ENCODE data around the gene QKI. TPM values are rescaled to one million over a fixed set of nuclear protein-coding genes. Genes with fewer than 3 reads are reported as not detected.
"Not testable (repeated sequence)": the region's sequence is repeated elsewhere in the genome, so short reads cannot be mapped to it uniquely, and the experiment has no call there.

QKI gene
- total and polyA plus RNA-seq, 2 donors (not counting 3 experiments of a cell fraction or from before 2014, with no cell fraction given), result 178 to 232 TPM

DNA sequence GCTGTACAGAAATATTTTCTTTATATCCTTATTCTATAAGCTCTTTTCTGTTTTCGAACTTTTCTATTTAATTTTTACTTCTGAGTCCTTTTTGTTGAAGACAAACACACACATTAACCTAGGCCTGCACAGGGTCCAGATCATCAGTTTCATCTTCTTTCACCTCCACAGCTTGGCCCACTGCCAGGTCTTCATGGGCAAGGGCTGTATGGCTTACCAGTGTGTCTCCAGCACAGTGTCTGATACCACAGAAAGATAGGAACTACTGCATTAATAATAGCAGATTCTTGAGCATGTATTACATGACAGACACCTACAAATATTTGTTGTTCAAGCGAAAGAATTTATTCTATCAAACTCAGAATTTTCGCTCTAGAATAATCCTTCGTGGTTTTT, 24.4 kb downstream of the QKI start:
- no peaks in the 10 kb centered on the region for H3K9me1 ChIP-seq (replicated peaks; ENCODE audit: control insufficient read depth, extremely low read depth, insufficient read depth, low read length)
- TF ChIP-seq, protein P1, sequence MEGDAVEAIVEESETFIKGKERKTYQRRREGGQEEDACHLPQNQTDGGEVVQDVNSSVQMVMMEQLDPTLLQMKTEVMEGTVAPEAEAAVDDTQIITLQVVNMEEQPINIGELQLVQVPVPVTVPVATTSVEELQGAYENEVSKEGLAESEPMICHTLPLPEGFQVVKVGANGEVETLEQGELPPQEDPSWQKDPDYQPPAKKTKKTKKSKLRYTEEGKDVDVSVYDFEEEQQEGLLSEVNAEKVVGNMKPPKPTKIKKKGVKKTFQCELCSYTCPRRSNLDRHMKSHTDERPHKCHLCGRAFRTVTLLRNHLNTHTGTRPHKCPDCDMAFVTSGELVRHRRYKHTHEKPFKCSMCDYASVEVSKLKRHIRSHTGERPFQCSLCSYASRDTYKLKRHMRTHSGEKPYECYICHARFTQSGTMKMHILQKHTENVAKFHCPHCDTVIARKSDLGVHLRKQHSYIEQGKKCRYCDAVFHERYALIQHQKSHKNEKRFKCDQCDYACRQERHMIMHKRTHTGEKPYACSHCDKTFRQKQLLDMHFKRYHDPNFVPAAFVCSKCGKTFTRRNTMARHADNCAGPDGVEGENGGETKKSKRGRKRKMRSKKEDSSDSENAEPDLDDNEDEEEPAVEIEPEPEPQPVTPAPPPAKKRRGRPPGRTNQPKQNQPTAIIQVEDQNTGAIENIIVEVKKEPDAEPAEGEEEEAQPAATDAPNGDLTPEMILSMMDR (IDR thresholded peaks at IDR 0.05; ENCODE audit: extremely low read depth in 1 of 2, insufficient read depth in 1 of 2, low read depth in 1 of 2, low read length in 2 of 2), result no peak
- no peak for TF ChIP-seq MYC (IDR thresholded peaks at IDR 0.05; ENCODE audit: low read depth, low read length)
- no peak for TF ChIP-seq POLR2A (IDR thresholded peaks at IDR 0.05; ENCODE audit: low read depth, low read length)
- TF ChIP-seq, protein P2, sequence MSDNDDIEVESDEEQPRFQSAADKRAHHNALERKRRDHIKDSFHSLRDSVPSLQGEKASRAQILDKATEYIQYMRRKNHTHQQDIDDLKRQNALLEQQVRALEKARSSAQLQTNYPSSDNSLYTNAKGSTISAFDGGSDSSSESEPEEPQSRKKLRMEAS (IDR thresholded peaks at IDR 0.05; ENCODE audit: insufficient read depth, insufficient read length), result no peak
- TF ChIP-seq EZH2 (IDR thresholded peaks at IDR 0.05; ENCODE audit: borderline replicate concordance, low read depth, low read length, severe bottlenecking), result no peak
- no peak for TF ChIP-seq JUN (IDR thresholded peaks at IDR 0.05; ENCODE audit: borderline replicate concordance, insufficient read depth, insufficient read length, low read depth)
- TF ChIP-seq FOS (IDR thresholded peaks at IDR 0.05; ENCODE audit: borderline replicate concordance, insufficient read depth, low read length), result no peak
- no peak for TF ChIP-seq GATA2 (IDR thresholded peaks at IDR 0.05; ENCODE audit: insufficient read depth, insufficient read length, low read depth, low read length)
- TF ChIP-seq POLR2AphosphoS5 (IDR thresholded peaks at IDR 0.05; ENCODE audit: insufficient read depth, low read depth, low read length), result no peak
- H3K27ac ChIP-seq (ENCODE audit: insufficient read depth, low read depth, low read length), result no peak overlapping the region
- no peak for DNase-seq (ENCODE audit: low read depth, low spot score)
- intact Hi-C loops (cut with micrococcal nuclease) (no loop called here), dilution Hi-C loops (cut with MboI; ENCODE audit: extremely low pct_ligation_motif_present, low sequenced_read_pairs) (no loop called here)
- FAIRE-seq, result no peak
- H3K27me3 ChIP-seq (ENCODE audit: control insufficient read depth in 2 of 2, insufficient read depth in 2 of 2, low read length in 2 of 2), result no peaks in the 10 kb centered on the region
- H3K9me3 ChIP-seq (replicated peaks; ENCODE audit: control insufficient read depth, insufficient read depth, low read length), result no peaks in the 10 kb centered on the region
- H3K9ac ChIP-seq (replicated peaks; ENCODE audit: extremely low read depth, insufficient read depth, low read length), result no peak overlapping the region
- no TSS peak for BruUV-seq (replicated peaks)
- no peak overlapping the region for H2AFZ ChIP-seq (ENCODE audit: low read depth, low read length)
- no peak overlapping the region for H3K4me3 ChIP-seq (replicated peaks in 1 of 3; ENCODE audit: insufficient read depth in 1 of 3, low read depth in 1 of 3, low read length in 3 of 3)
- peaks cover 21% of the 10 kb centered on the region for H3K4me1 ChIP-seq (ENCODE audit: control insufficient read depth, extremely low read depth, insufficient read depth, low read length)
- ChIA-PET POLR2A (no interaction called here), CTCF (interaction anchor here (2.9 kb wide), 1 partner anchor 10 kb away, joined by 12 read pairs; no protein-coding TSS in a partner anchor)
- no peaks in the 10 kb centered on the region for H3K36me3 ChIP-seq (ENCODE audit: control insufficient read depth in 2 of 2, extremely low read depth in 1 of 2, insufficient read depth in 2 of 2, low read length in 2 of 2)
- peaks cover 98% of the 10 kb centered on the region for H3K79me2 ChIP-seq (ENCODE audit: control insufficient read depth, insufficient read depth, low read length)
- peaks cover 42% of the 10 kb centered on the region for H4K20me1 ChIP-seq (replicated peaks; ENCODE audit: control insufficient read depth, extremely low read depth, insufficient read depth, low read length)
- no peak overlapping the region for H3K4me2 ChIP-seq (ENCODE audit: insufficient read depth, low read length)

DNA sequence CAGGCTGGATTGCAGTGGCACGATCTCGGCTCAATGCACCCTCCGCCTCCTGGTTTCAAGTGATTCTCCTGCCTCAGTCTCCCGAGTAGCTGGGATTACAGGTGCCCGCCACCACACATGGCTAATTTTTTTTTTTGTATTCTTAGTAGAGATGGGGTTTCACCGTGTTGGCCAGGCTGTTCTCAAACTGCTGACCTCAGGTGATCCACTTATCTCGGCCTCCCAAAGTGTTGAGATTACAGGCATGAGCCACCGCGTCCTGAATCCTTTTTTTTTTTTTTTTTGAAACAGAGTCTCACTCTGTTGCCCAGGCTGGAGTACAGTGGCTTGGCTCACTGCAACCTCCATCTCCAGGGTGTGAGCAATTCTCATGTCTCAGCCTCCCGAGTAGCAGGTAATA, 24.9 kb downstream of the QKI start:
- Histone ChIP-seq H4K20me1 (replicated peaks; ENCODE audit: control insufficient read depth, extremely low read depth, insufficient read depth, low read length) (peaks cover 42% of the 10 kb centered on the region), H3K79me2 (ENCODE audit: control insufficient read depth, insufficient read depth, low read length) (peaks cover 98% of the 10 kb centered on the region), H3K4me1 (ENCODE audit: control insufficient read depth, extremely low read depth, insufficient read depth, low read length) (peaks cover 21% of the 10 kb centered on the region)
- H3K9ac ChIP-seq (replicated peaks; ENCODE audit: extremely low read depth, insufficient read depth, low read length); H2AFZ ChIP-seq (ENCODE audit: low read depth, low read length); H3K27me3 ChIP-seq (ENCODE audit: control insufficient read depth in 2 of 2, insufficient read depth in 2 of 2, low read length in 2 of 2); dilution Hi-C loops (cut with MboI; ENCODE audit: extremely low pct_ligation_motif_present, low sequenced_read_pairs); H3K4me2 ChIP-seq (ENCODE audit: insufficient read depth, low read length); H3K27ac ChIP-seq (ENCODE audit: insufficient read depth, low read depth, low read length); H3K36me3 ChIP-seq (ENCODE audit: control insufficient read depth in 2 of 2, extremely low read depth in 1 of 2, insufficient read depth in 2 of 2, low read length in 2 of 2); FAIRE-seq; DNase-seq (ENCODE audit: low read depth, low spot score); H3K9me3 ChIP-seq (replicated peaks; ENCODE audit: control insufficient read depth, insufficient read depth, low read length); H3K4me3 ChIP-seq (replicated peaks in 1 of 3; ENCODE audit: insufficient read depth in 1 of 3, low read depth in 1 of 3, low read length in 3 of 3); POLR2A ChIA-PET; H3K9me1 ChIP-seq (replicated peaks; ENCODE audit: control insufficient read depth, extremely low read depth, insufficient read depth, low read length); intact Hi-C loops (cut with micrococcal nuclease); BruUV-seq (replicated peaks); CTCF ChIA-PET: not testable (repeated sequence)

Data from endothelial cell of umbilical vein (primary cell).